DLD1 (cell line): ENCODE measurements around the gene PTPRF.
"Not testable (repeated sequence)": the region's sequence is repeated elsewhere in the genome, so short reads cannot be mapped to it uniquely, and the experiment has no call there.

Experiments
- in situ Hi-C: cut with HindIII; loops from 2 replicates; pipeline ENCODE4 v1.10.0; 2017; ENCODE audit warnings: low sequenced_read_pairs

The PTPRF gene

GRCh38 chr1:43536864-43537358, 6.2 kb downstream of the PTPRF start:
- in situ Hi-C loops, result no loop called here

- in situ Hi-C loops, result no loop called here
Measured at GRCh38 chr1:43537423-43538142, 6.9 kb downstream of the PTPRF start.

GRCh38 chr1:43538143-43538487, 7.4 kb downstream of the PTPRF start:
- in situ Hi-C loops, result no loop called here

- in situ Hi-C loops, result no loop called here
Measured at GRCh38 chr1:43538969-43539368, 8.3 kb downstream of the PTPRF start.

GRCh38 chr1:43539726-43540434, 9.2 kb downstream of the PTPRF start:
- in situ Hi-C loops, result no loop called here

- in situ Hi-C loops, result no loop called here
Measured at GRCh38 chr1:43540653-43541071, 10.0 kb downstream of the PTPRF start.

- in situ Hi-C loops, result no loop called here
Measured at GRCh38 chr1:43541141-43541540, 10.5 kb downstream of the PTPRF start.

GRCh38 chr1:43541721-43542401, 11.2 kb downstream of the PTPRF start:
- in situ Hi-C loops, result no loop called here

- in situ Hi-C loops, result no loop called here
Measured at GRCh38 chr1:43542527-43543458, 12.1 kb downstream of the PTPRF start.

GRCh38 chr1:43543567-43543966, 12.9 kb downstream of the PTPRF start:
- in situ Hi-C loops, result no loop called here

- in situ Hi-C loops, result no loop called here
Measured at GRCh38 chr1:43545339-43545694, 14.6 kb downstream of the PTPRF start.

- in situ Hi-C loops, result no loop called here
Measured at GRCh38 chr1:43545695-43546387, 15.2 kb downstream of the PTPRF start.

- in situ Hi-C loops, result no loop called here
Measured at GRCh38 chr1:43546388-43547100, 15.9 kb downstream of the PTPRF start.

- in situ Hi-C loops, result no loop called here
Measured at GRCh38 chr1:43547538-43548072, 16.9 kb downstream of the PTPRF start.

- in situ Hi-C loops, result no loop called here
Measured at GRCh38 chr1:43548285-43549271, 17.9 kb downstream of the PTPRF start.

- in situ Hi-C loops, result not testable (repeated sequence)
Measured at GRCh38 chr1:43549394-43549793, 18.7 kb downstream of the PTPRF start.

GRCh38 chr1:43549921-43550597, 19.4 kb downstream of the PTPRF start:
- in situ Hi-C loops, result no loop called here
